DMS 273 treated with DMSO at 0.1 percent for 48 hours (cell line): ENCODE measurements around the gene PIM3.

Experiments used
- DNase-seq: peaks from one replicate; lab custom pipeline; 2025; lab: John Stamatoyannopoulos, UW

Gene PIM3

DNA sequence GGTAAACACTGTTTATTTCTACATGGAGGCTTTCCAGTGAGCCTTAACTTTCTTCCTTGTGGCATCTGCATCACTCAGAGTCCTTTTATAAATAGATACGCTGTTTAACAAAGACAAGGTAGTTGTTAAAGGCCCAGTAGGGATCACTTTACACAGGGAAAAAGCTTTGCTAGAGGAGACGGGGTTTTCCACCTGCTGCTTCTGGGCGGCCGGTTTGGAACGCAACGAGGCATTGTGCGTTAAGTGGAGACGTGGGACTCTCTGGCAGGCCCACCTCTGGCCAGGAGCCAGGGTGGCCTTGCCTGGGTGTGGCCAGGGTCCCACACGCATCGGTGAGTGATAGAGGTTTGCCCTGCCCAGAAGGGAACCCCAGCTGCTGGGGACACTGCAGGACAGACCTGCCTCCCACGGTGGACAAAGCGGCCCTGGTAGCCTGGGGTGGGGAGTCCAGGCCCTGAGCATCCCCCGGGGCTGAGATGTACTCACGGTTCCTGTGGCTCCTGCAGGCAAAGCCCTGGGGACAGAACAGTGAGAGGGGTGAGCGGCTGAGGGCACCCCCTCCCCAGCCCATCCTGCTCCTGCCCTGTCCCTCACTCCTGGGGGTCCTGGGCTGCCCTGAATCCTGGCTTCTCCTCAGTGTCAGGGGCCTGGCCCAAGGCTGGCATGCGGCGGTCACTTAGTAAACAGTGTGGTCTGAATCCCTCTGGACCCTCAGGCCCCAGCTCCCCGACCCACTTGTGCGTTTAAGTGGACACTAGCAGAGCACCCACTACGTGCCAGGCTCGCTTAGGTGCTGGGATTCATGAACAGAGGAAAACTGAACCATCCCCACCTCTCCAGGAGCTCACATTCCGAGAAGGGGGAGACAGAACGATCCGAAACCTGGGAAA is 47.8 kb downstream of the PIM3 start:
- no peak for DNase-seq

DNA sequence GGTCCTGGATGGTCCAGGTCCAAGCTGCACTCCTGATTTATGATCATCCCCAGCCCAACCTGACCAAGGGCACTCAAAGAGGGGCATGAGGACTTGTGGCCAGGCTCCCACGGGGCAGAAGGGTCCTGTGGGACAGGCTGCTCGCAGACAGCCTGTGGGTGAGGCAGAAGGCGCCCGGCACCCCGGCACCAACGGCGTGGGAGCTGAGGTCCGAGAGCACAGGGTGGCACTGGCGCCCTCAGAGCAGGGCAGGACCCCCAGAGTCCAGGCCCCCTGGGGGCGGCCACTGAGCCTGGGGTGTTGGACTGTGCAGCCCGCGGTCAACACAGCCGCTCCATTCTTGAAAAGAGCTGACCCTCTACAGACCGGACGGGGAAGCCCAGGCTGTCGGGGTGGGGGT is 48.7 kb downstream of the PIM3 start:
- DNase-seq = no peak

DNA sequence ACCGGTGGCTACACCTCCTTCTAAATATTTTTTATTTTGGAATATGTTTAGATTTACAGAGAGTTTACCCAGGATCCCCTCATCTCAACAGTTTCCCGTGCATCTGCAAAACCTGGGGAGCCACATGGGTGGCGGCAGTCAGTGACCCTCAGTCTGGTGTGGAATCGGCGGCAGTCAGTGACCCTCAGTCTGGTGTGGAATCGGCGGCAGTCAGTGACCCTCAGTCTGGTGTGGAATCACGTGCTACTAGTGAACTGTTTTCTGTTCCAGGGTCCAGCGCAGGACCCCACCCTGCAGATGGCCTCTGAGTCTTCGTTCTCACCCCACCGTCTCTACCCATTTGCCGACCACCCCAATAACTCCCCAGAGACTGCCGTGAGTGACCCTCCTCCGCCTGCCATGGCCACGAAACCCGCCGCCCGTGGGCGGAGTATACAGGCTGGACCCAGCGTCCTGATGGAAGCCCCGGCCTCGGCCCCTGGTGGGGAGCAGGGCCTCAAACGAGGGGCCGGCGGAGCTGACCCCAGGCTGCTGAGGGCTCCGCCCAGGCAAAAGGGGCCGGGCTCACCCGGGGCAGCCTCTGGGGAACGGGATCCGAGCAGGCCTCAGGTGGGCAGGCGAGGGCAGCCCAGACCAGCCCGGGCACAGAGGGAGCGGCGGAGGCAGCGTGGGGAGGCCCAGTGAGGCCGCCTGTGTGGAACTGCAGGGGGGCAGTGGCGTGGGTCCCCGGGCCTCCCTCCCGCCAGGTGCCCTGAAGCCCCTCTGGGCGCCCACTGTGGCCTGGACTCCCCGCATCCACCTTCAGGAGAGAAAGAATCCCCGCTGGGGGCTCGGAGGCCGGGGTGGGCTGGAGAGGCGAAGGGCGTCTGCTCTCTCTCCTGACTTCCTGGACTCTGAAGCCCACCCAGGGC is 49.4 kb downstream of the PIM3 start:
- no peak for DNase-seq

DNA sequence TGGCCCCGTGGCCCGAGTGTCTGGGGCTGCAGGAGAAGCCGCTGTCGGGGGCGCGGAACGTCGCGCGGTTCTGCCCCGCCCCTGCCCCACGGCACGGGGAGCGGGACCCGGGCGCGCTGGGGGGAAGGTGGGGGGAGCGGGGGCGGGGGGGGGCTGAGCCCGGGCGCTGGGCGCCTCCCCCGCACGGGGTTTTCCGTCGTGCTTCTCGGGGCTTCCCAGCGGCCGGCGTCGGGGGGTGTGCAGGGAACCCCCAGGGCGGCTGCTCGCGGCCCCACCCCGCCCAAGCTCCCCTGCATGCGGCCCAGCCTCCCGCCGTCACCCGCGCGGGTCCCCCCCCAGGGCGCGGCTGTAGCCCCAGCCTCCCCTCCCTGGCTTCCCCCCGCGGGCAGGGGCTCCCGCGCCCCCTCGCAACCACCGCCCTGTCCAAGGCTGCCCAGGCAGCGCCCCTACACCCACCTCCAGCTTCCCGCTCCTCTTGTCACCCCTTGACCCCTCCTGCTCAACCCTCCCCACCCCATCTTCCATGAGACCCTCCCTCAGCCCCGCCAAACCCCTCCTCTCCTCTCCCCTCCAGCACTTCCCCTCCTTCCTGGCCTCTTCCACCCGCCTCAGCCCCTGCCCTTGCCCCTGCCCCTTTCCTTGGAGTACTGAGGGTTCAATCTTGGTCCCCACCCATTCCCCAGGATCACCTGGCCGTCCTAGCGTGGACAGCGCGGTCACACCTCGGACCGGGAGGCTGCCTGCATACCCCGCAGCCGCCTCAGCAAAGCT is 50.3 kb downstream of the PIM3 start:
- no peak for DNase-seq

DNA sequence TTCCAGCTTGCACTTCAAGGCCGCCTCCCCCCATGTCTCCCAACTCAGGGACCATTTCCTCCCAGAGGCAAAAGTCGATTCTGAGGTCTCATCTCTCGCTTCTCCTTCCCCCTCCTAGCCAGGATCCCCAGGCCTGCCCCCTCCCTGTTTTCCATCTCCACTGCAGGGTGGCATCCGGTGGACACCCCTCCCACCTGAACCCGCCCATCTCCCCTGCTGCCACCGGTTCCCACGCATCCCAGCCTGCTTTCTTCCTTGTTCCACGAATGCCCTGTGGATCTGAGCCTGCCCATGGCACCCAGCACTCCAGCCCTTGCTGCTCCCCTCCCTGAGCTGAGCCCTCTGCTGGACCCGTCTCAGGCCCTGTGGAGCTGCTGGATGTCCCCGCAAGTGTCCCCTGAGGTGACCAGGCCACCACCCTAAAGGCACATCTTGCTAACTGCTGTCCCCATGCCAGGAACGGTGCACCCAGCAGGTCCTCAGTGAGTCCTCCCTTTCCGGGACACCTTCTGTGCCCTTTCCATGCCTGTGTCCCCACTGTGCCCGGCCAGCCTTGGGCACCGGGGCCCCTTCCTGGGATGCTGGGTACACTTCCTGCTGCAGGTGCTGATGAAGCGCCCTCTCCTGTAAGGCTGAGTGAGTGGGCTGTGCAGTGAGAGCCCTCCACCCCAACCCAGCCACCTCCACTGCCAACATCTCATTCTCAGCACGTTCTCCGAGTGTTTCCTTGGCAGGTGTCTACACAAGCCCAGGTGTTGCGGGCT is 51.1 kb downstream of the PIM3 start:
- no peak for DNase-seq

DNA sequence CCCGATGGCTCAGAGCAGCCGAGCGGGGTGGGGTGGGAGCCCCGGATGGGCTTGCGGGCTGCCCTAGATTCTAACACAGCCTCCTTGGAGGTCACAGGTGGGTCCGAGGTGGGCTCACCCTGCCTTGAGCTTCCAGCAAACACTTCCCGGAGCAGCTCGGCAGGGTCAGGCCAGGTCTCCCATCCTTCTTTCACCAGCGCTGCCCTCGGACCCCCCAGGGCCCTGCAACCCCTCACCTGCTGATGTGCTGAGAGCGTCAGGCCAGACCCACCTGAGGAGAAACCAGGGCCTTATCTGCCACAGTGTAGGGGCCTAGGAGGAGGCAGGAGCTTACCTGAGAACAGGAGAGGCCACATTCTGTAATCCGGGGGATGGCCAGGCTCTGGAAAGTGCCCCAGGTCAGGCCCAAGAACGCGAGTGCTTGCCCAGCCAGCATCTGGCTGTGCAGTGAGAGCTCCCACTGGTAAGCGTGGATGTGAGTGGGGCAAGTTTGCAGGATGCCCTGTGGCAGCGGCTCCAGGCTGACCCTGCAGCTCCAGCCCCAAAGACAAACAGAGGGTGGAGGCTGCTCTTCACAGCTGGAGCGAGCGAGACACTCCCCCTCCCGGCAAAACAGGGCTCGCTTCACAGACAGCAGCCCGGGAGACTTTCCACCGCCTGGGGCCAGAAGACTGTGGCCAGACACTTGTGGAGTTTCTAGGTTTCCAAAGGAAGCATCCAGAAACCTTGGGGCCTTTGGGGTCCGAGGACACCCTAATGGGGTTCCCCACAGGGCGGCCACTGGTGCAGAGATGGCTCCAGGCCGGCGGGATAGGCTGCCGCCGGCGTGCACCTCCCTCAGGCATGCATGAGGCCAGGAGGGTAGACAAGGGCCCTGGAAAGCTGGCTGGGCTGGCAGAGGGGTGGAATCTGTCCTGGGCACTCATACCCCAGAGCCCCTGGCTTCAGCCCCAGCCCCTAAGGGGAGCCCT is 51.9 kb downstream of the PIM3 start, which contains the start of gene IL17REL:
IL17REL (minus strand) TSS at position 555 of the 971 bp plus-strand sequence; CDS start at position 436, 119 bp downstream.
- DNase-seq = no peak
